ENCODE measurements around the gene RASSF1.

The RASSF1 gene

DNA sequence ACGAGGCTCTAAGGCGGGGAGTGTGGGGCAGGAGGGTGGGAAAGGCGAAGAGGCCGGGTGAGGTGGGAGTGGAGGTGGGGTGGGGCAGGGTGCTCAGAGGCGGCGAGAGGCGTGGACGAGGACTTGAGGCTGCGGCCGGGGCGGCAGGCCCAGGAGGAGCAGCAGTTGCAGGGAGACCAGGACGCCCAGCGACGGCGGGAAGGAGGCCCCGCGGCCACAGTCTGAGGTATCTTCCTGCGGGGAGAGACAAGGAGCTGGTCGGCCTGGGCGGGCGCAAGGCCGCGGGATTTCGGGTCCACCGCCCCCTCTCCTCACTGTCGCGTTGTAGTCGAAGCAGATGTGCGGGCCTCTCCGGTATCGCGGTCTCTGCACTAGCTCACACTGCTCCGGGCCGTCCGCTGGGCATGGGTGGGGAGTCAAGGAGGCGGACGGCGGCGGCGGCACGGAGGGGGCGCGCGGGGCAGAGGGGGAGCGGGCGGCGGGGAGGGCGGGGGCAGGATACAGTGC, 24.0 kb upstream of the RASSF1 start:
- TF ChIP-seq, protein P1, sequence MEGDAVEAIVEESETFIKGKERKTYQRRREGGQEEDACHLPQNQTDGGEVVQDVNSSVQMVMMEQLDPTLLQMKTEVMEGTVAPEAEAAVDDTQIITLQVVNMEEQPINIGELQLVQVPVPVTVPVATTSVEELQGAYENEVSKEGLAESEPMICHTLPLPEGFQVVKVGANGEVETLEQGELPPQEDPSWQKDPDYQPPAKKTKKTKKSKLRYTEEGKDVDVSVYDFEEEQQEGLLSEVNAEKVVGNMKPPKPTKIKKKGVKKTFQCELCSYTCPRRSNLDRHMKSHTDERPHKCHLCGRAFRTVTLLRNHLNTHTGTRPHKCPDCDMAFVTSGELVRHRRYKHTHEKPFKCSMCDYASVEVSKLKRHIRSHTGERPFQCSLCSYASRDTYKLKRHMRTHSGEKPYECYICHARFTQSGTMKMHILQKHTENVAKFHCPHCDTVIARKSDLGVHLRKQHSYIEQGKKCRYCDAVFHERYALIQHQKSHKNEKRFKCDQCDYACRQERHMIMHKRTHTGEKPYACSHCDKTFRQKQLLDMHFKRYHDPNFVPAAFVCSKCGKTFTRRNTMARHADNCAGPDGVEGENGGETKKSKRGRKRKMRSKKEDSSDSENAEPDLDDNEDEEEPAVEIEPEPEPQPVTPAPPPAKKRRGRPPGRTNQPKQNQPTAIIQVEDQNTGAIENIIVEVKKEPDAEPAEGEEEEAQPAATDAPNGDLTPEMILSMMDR (conservative IDR thresholded peaks at IDR 0.05; ENCODE audit: low read depth, low read length) = no peak
- H3K27ac ChIP-seq = no peak overlapping the region
- H2AFZ ChIP-seq (ENCODE audit: low read depth) = peak overlapping the region; percentile 14; the same call in 1 of the 2 replicates
- no peaks in the 10 kb centered on the region for H4K20me1 ChIP-seq (ENCODE audit: insufficient read depth)
- H3K27me3 ChIP-seq (ENCODE audit: insufficient read depth, low read depth) = no peaks in the 10 kb centered on the region
- no peak overlapping the region for H3K9ac ChIP-seq
- H3K4me2 ChIP-seq = no peak overlapping the region
- H3K4me1 ChIP-seq (ENCODE audit: low read depth, poor library complexity, severe bottlenecking) = peaks cover 10% of the 10 kb centered on the region
- H3K4me3 ChIP-seq (IDR thresholded peaks at IDR 0.05; ENCODE audit: insufficient read depth, low read depth, low read length) = no peak overlapping the region
- H3K36me3 ChIP-seq (ENCODE audit: insufficient read depth) = no peaks in the 10 kb centered on the region
- H3K79me2 ChIP-seq (ENCODE audit: insufficient read depth, low read depth) = no peaks in the 10 kb centered on the region

DNA sequence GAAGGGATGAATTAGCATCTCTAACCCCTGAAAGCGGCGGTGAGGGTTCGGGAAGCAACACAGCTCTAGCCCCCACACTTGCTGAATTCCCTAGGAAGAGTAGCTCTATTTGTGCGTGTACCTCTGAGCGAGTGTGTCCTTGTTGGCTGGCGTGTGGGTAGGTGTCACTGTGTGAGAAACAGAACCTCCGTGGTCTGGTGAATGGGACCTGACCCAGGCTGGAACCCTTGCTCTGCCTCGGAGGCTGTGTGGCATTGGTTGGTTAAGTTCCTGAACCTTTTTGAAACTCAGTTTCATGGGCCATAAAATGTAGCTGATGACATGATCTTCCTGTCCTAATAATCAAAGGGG, 19.1 kb upstream of the RASSF1 start:
- Histone ChIP-seq H3K27ac (no peak overlapping the region), H2AFZ (ENCODE audit: low read depth) (peak overlapping the region; percentile 53; the same call in 1 of the 2 replicates), H3K79me2 (ENCODE audit: insufficient read depth, low read depth) (peaks cover 24% of the 10 kb centered on the region; the same call in 1 of the 2 replicates), H4K20me1 (ENCODE audit: insufficient read depth) (no peaks in the 10 kb centered on the region), H3K4me2 (peak overlapping the region; percentile 67), H3K4me3 (IDR thresholded peaks at IDR 0.05; ENCODE audit: insufficient read depth, low read depth, low read length) (no peak overlapping the region), H3K36me3 (ENCODE audit: insufficient read depth) (no peaks in the 10 kb centered on the region), H3K4me1 (ENCODE audit: low read depth, poor library complexity, severe bottlenecking) (peaks cover 15% of the 10 kb centered on the region), H3K9ac (peak overlapping the region; percentile 66; the same call in 1 of the 2 replicates), H3K27me3 (ENCODE audit: insufficient read depth, low read depth) (no peaks in the 10 kb centered on the region)
- TF ChIP-seq, protein P1 (conservative IDR thresholded peaks at IDR 0.05; ENCODE audit: low read depth, low read length) = no peak

DNA sequence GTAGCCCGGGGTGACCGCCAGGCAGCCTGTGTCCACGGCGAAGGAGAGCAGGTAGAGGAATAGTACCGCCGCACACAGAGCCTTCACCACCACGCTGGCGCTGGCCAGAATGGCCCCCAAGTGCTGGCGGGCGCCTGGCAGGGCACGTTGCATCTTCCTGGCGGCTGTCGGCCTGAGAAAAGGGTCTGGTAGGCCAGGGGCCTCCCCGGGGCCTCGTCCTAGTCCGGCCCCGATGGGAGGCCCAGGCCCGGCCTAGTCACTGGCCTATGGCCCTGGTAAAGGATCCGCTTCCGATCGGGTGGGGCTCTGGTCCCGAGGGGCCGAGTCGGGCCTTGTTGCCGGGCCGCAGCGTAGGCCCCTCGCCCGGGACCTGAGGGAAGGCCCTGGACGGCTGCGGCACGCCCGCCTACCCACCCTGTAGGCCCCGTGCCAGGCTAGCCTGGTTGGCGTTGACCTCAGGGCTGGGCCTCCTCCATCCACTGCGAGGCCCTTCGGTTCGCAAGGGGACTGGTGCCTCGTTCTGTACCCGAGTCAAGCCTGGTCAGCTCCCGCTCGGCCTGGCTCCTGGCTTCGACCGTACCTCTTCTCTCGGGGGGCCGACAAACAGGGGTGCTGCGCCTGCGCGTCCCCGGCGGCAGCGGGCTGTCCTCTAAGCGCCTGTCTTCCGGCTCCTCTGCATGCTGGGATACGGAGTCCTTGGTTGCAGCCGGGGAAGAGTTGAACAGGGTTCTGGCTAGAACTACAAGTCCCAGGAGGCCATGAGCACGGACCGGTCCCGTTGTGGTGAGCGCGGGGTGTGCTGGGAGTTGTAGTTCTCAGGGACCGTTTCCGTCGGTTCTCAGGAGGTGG, 18.5 kb upstream of the RASSF1 start, which contains the start of gene TMEM115:
Gene TMEM115, minus strand, starts transcription at position 611 of the 849 bp plus-strand sequence. Its CDS starts 458 bp downstream, at position 153.
- Histone ChIP-seq H2AFZ (ENCODE audit: low read depth) (peak within 1 kb of the TSS; percentile 53; the same call in 1 of the 2 replicates), H3K9ac (peak within 1 kb of the TSS; percentile 66; the same call in 1 of the 2 replicates), H3K27ac (no peak within 1 kb of the TSS), H3K79me2 (ENCODE audit: insufficient read depth, low read depth) (peaks cover 24% of the 10 kb centered on the region; the same call in 1 of the 2 replicates), H3K4me1 (ENCODE audit: low read depth, poor library complexity, severe bottlenecking) (peaks cover 15% of the 10 kb centered on the region), H3K4me2 (peak within 1 kb of the TSS; percentile 67), H3K4me3 (IDR thresholded peaks at IDR 0.05; ENCODE audit: insufficient read depth, low read depth, low read length) (no peak within 1 kb of the TSS), H4K20me1 (ENCODE audit: insufficient read depth) (no peaks in the 10 kb centered on the region), H3K27me3 (ENCODE audit: insufficient read depth, low read depth) (no peaks in the 10 kb centered on the region), H3K36me3 (ENCODE audit: insufficient read depth) (no peaks in the 10 kb centered on the region)
- TF ChIP-seq, protein P1 (conservative IDR thresholded peaks at IDR 0.05; ENCODE audit: low read depth, low read length) = no peak

DNA sequence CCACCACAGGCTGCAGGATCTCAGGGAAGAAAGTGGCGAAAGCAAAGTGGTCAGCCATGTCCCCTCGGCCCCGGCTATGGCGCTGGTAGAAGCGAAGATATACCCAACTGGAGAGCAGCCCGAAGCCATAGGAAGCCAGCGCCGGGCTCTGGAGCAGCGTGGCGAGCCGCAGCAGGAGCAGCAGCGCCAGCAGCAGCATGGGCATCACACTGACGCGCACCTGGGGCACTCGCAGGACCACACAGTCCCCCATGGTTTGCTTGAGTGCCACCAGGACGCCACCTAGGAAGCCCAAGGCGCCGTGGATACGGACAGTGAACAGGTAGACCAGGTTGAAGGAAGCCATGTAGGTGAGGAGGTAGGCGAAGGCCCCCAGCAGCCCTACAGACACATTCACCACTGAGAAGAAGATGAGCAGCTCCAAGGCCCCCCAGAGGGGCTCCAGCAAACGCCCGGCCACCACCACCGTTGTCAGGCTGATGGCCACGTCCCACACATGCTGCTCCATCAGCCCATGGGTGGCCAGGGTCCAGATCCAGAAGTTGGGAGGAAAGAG, 17.8 kb upstream of the RASSF1 start:
- H2AFZ ChIP-seq (ENCODE audit: low read depth) = no peak overlapping the region
- H3K36me3 ChIP-seq (ENCODE audit: insufficient read depth) = no peaks in the 10 kb centered on the region
- H3K27ac ChIP-seq = no peak overlapping the region
- H3K4me2 ChIP-seq = peak overlapping the region; percentile 57
- no peaks in the 10 kb centered on the region for H4K20me1 ChIP-seq (ENCODE audit: insufficient read depth)
- peaks cover 24% of the 10 kb centered on the region; the same call in 1 of the 2 replicates for H3K79me2 ChIP-seq (ENCODE audit: insufficient read depth, low read depth)
- peaks cover 15% of the 10 kb centered on the region for H3K4me1 ChIP-seq (ENCODE audit: low read depth, poor library complexity, severe bottlenecking)
- H3K9ac ChIP-seq = peak overlapping the region; percentile 66; the same call in 1 of the 2 replicates
- TF ChIP-seq, protein P1 (conservative IDR thresholded peaks at IDR 0.05; ENCODE audit: low read depth, low read length) = no peak
- peak overlapping the region; percentile 2 for H3K4me3 ChIP-seq (IDR thresholded peaks at IDR 0.05; ENCODE audit: insufficient read depth, low read depth, low read length)
- H3K27me3 ChIP-seq (ENCODE audit: insufficient read depth, low read depth) = no peaks in the 10 kb centered on the region
